ENCODE data around the gene MAP3K5.

DNA sequence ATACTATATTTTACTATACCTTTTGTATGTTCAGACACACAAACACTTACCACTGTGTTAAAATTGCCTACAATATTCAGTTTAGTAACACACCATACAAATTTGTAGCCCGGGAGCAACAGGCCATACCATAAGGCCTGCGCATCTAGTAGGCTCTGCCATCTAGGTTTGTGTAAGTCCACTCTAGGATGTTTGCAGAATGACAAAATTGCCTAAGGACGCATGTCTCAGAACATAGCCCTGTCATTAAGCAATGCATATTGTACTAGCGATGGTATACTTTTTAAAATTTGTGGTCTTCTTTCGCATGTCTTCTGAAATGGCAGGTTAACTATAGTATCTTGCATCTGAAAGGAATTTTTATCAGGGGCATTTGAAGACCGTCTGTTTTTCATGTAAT is 215.5 kb downstream of the MAP3K5 start:
- TF ChIP-seq EZH2phosphoT487 (conservative IDR thresholded peaks at IDR 0.05; ENCODE audit: low read length) = no peak
- TF ChIP-seq, protein P1, sequence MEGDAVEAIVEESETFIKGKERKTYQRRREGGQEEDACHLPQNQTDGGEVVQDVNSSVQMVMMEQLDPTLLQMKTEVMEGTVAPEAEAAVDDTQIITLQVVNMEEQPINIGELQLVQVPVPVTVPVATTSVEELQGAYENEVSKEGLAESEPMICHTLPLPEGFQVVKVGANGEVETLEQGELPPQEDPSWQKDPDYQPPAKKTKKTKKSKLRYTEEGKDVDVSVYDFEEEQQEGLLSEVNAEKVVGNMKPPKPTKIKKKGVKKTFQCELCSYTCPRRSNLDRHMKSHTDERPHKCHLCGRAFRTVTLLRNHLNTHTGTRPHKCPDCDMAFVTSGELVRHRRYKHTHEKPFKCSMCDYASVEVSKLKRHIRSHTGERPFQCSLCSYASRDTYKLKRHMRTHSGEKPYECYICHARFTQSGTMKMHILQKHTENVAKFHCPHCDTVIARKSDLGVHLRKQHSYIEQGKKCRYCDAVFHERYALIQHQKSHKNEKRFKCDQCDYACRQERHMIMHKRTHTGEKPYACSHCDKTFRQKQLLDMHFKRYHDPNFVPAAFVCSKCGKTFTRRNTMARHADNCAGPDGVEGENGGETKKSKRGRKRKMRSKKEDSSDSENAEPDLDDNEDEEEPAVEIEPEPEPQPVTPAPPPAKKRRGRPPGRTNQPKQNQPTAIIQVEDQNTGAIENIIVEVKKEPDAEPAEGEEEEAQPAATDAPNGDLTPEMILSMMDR (IDR thresholded peaks at IDR 0.05; ENCODE audit: insufficient read depth, low read length, poor library complexity, severe bottlenecking) = no peak
